H9 (cell line): ENCODE results near the gene DTHD1. TPM values are rescaled to one million over a fixed set of nuclear protein-coding genes. Genes with fewer than 3 reads are reported as not detected.

Experiments used
- DNase-seq: peaks from one replicate; pipeline ENCODE4 v3.0.0-alpha.2; 2017
- H2AFZ ChIP-seq: one replicate; pipeline ENCODE4 v1.6.1; 2013; ENCODE audit warnings: mild to moderate bottlenecking, low read length, control low read depth, moderate library complexity
- H2AK5ac ChIP-seq: 2 replicates; pipeline ENCODE4 v1.6.1; 2013; ENCODE audit warnings: low read length, control low read depth, mixed read lengths; ENCODE audit not compliant: insufficient read length
- H2BK120ac ChIP-seq: one replicate; pipeline ENCODE4 v1.6.1; 2013; ENCODE audit warnings: low read depth, mild to moderate bottlenecking, low read length, control low read depth, inconsistent platforms; ENCODE audit not compliant: poor library complexity, severe bottlenecking
- H2BK12ac ChIP-seq: 2 replicates; pipeline ENCODE4 v1.6.1; 2013; ENCODE audit warnings: low read length, control low read depth, mixed read lengths, low read depth; ENCODE audit not compliant: insufficient read length
- H2BK15ac ChIP-seq: 2 replicates; pipeline ENCODE4 v1.6.1; 2013; ENCODE audit warnings: low read depth, low read length, control low read depth
- H2BK20ac ChIP-seq: one replicate; pipeline ENCODE4 v1.6.1; 2013; ENCODE audit warnings: low read depth, mild to moderate bottlenecking, low read length, control low read depth, inconsistent platforms; ENCODE audit not compliant: poor library complexity, severe bottlenecking
- H2BK5ac ChIP-seq: 2 replicates; pipeline ENCODE4 v1.6.1; 2013; ENCODE audit warnings: low read length, control low read depth, mixed read lengths; ENCODE audit not compliant: insufficient read length
- H3K14ac ChIP-seq: 2 replicates; pipeline ENCODE4 v1.6.1; 2013; ENCODE audit warnings: low read length, control low read depth; ENCODE audit not compliant: insufficient read depth
- H3K18ac ChIP-seq: 2 replicates; pipeline ENCODE4 v1.6.1; 2013; ENCODE audit warnings: low read depth, mild to moderate bottlenecking, mixed read lengths, low read length, control low read depth; ENCODE audit not compliant: insufficient read length
- H3K23ac ChIP-seq: 2 replicates; pipeline ENCODE4 v1.6.1; 2013; ENCODE audit warnings: low read length, control low read depth, mixed read lengths, low read depth; ENCODE audit not compliant: insufficient read length
- H3K23me2 ChIP-seq: 2 replicates; pipeline ENCODE4 v1.6.1; 2013; ENCODE audit warnings: low read depth, mild to moderate bottlenecking, mixed read lengths, low read length, control low read depth; ENCODE audit not compliant: insufficient read length, poor library complexity, severe bottlenecking
- H3K27ac ChIP-seq: 2 replicates; pipeline ENCODE4 v1.5.1; 2013; ENCODE audit warnings: low read length, control low read depth, mixed read lengths, low read depth; ENCODE audit not compliant: insufficient read length
- H3K27me3 ChIP-seq: 2 replicates; pipeline ENCODE4 v1.6.1; 2013; ENCODE audit warnings: low read length, control low read depth, inconsistent platforms; ENCODE audit not compliant: insufficient read depth
- H3K4ac ChIP-seq: 2 replicates; pipeline ENCODE4 v1.6.1; 2013; ENCODE audit warnings: low read depth, mild to moderate bottlenecking, control low read depth, inconsistent platforms, low read length, moderate library complexity
- H3K4me1 ChIP-seq: 2 replicates; pipeline ENCODE4 v1.6.1; 2013; ENCODE audit warnings: low read length, control low read depth, inconsistent platforms; ENCODE audit not compliant: insufficient read depth
- H3K4me2 ChIP-seq: 2 replicates; pipeline ENCODE4 v1.6.1; 2013; ENCODE audit warnings: low read length, control low read depth, mixed read lengths; ENCODE audit not compliant: insufficient read length, insufficient read depth
- H3K56ac ChIP-seq: 2 replicates; pipeline ENCODE4 v1.6.1; 2013; ENCODE audit warnings: low read depth, mild to moderate bottlenecking, mixed read lengths, low read length, control low read depth; ENCODE audit not compliant: insufficient read length
- H3K79me1 ChIP-seq: 2 replicates; pipeline ENCODE4 v1.6.1; 2013; ENCODE audit warnings: low read depth, mild to moderate bottlenecking, moderate library complexity, low read length, control low read depth, inconsistent platforms; ENCODE audit not compliant: insufficient read depth, poor library complexity, severe bottlenecking
- H3K79me2 ChIP-seq: 2 replicates; pipeline ENCODE4 v1.6.1; 2013; ENCODE audit warnings: low read length, control low read depth, inconsistent platforms; ENCODE audit not compliant: insufficient read depth
- H3K9ac ChIP-seq: 2 replicates; pipeline ENCODE4 v1.6.1; 2013; ENCODE audit warnings: low read length, control low read depth, mixed read lengths; ENCODE audit not compliant: insufficient read length; ENCODE audit errors: extremely low read depth
- H3K9me3 ChIP-seq: one replicate; pipeline ENCODE4 v1.6.1; 2013; ENCODE audit warnings: low read depth, low read length, inconsistent platforms; ENCODE audit not compliant: control insufficient read depth
- H3T11ph ChIP-seq: one replicate; pipeline ENCODE4 v1.6.1; 2013; ENCODE audit warnings: mild to moderate bottlenecking, low read length, control low read depth, inconsistent platforms
- H4K20me1 ChIP-seq: one replicate; pipeline ENCODE4 v1.6.1; 2013; ENCODE audit not compliant: control insufficient read depth, insufficient read length, insufficient read depth
- H4K5ac ChIP-seq: 2 replicates; pipeline ENCODE4 v1.6.1; 2013; ENCODE audit warnings: low read depth, mild to moderate bottlenecking, mixed read lengths, low read length, control low read depth; ENCODE audit not compliant: insufficient read length
- H4K8ac ChIP-seq: replicated peaks from 2 replicates; pipeline ENCODE4 v1.6.1; 2013; ENCODE audit warnings: low read length, control low read depth, mixed read lengths, low read depth; ENCODE audit not compliant: insufficient read length
- H4K91ac ChIP-seq: 2 replicates; pipeline ENCODE4 v1.6.1; 2013; ENCODE audit warnings: low read depth, mild to moderate bottlenecking, moderate library complexity, mixed read lengths, low read length, control low read depth; ENCODE audit not compliant: insufficient read length
- H3K27ac Mint-ChIP-seq, 3 experiments: 2 replicates in 2 of 3; 3 replicates in 1 of 3; pipeline ENCODE4 v1.8.0; 2020 to 2021; ENCODE audit warnings: mixed read lengths in 3 of 3, mild to moderate bottlenecking in 1 of 3, moderate library complexity in 1 of 3
- H3K27me3 Mint-ChIP-seq: 2 replicates; pipeline ENCODE4 v1.8.0; 2021; ENCODE audit warnings: low read depth, mild to moderate bottlenecking, moderate library complexity, mixed read lengths
- H3K36me3 Mint-ChIP-seq, 3 experiments: 2 replicates in 2 of 3; 3 replicates in 1 of 3; pipeline ENCODE4 v1.8.0; 2020 to 2021; ENCODE audit warnings: low read depth in 3 of 3, mixed read lengths in 3 of 3; ENCODE audit not compliant: insufficient read depth in 1 of 3
- H3K4me1 Mint-ChIP-seq, 2 experiments: 2 replicates each; pipeline ENCODE4 v1.8.0; 2020; ENCODE audit warnings: mixed read lengths in 2 of 2
- H3K4me3 Mint-ChIP-seq, 2 experiments: 2 replicates in 1 of 2; 3 replicates in 1 of 2; pipeline ENCODE4 v1.8.0; 2020 to 2021; ENCODE audit warnings: mild to moderate bottlenecking in 2 of 2, mixed read lengths in 2 of 2, moderate library complexity in 1 of 2
- H3K9me3 Mint-ChIP-seq, 2 experiments: 2 replicates in 1 of 2; 3 replicates in 1 of 2; pipeline ENCODE4 v1.8.0; 2020; ENCODE audit warnings: mild to moderate bottlenecking in 2 of 2, mixed read lengths in 2 of 2, moderate library complexity in 1 of 2
- WGBS: extraction: QIAGEN DNeasy Blood & Tissue Kit; methylation state at CpG from one replicate; pipeline ENCODE4 v1.1.7; 2013; ENCODE audit warnings: missing lambda C conversion rate, low lambda C conversion rate, mixed read lengths; ENCODE audit not compliant: insufficient read length; ENCODE audit errors: extremely low coverage; 5-methylcytosine and 5-hydroxymethylcytosine counted together
- total RNA-seq: library from RNA; stranded (reverse); gene quantifications from 2 replicates; pipeline ENCODE4 v1.2.1, GENCODE V29; 2021
- TF ChIP-seq, protein P1 (sequence below): fragments of 200-600 bp; sonication (generic); conservative IDR thresholded peaks from 3 replicates; pipeline ENCODE4 v1.8.0; 2021; ENCODE audit warnings: antibody characterized with exemption, mild to moderate bottlenecking

DTHD1 gene
- total RNA-seq, 1 experiment from 2014 or later: not detected

DNA sequence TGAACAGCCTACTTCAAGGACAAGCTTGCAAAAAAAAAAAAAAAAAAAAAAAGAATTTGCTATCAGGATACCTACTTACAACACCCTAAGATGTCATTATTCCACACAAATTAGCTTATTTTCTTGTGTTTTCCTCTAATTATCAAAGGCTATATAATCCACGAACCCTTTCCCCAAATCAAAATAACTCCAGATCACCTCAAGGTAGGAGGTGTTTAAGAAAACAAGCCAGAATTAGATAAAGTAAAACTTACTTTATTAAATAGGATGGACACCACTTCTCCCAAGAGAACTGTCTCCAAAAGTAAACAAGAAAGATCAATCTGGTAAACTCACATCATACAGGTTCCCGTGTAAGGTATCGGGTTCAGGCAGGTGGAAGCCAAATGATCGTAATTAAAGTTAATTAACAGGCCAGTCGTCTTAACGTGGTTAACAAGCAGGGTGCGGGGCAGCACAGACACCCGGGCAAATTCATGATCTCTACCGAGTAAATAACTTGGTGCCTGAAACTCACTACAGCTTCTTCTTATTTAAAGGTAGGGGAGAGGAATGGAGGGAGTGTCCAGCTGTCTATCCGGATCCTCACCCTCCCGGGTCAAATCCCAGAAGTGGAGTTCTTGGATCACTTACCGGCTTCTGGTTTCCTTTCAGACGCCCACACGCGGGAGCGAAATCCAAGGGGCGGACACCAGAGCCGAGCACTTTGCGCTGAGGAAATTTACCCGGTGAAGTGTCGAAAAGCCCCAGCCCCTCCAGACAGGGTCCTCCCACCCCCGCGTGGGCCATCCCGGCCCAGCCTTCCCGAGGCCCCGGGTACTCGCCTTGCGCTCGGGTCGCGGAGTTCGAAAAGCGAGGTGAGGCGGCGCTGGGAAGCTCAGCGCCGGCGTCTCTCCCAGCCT is 37.8 kb upstream of the DTHD1 start:
- no peaks in the 10 kb centered on the region; a peak in 1 of 7 replicates for H3K36me3 Mint-ChIP-seq
- peaks cover 10 to 13% of the 10 kb centered on the region in 2 experiments for H3K4me1 Mint-ChIP-seq
- peak overlapping the region; percentile 85; the same call in 1 of the 2 replicates for H3K14ac ChIP-seq
- H3T11ph ChIP-seq: no peak overlapping the region
- H2BK120ac ChIP-seq: no peak overlapping the region
- DNase-seq: peak; percentile 32
- no peak overlapping the region for H2AK5ac ChIP-seq
- no peak overlapping the region for H2AFZ ChIP-seq
- H4K20me1 ChIP-seq: no peaks in the 10 kb centered on the region
- H2BK5ac ChIP-seq: no peak overlapping the region
- no peaks in the 10 kb centered on the region for H3K23me2 ChIP-seq
- peaks cover 37% of the 10 kb centered on the region for H3K27me3 Mint-ChIP-seq
- peak overlapping the region; percentile 78 to 85 for H3K4me3 Mint-ChIP-seq
- H4K8ac ChIP-seq: no peak overlapping the region
- H3K4ac ChIP-seq: no peak overlapping the region
- H3K56ac ChIP-seq: no peak overlapping the region
- H3K79me1 ChIP-seq: no peaks in the 10 kb centered on the region
- H4K5ac ChIP-seq: no peak overlapping the region
- no peak overlapping the region for H2BK15ac ChIP-seq
- TF ChIP-seq, protein P1, sequence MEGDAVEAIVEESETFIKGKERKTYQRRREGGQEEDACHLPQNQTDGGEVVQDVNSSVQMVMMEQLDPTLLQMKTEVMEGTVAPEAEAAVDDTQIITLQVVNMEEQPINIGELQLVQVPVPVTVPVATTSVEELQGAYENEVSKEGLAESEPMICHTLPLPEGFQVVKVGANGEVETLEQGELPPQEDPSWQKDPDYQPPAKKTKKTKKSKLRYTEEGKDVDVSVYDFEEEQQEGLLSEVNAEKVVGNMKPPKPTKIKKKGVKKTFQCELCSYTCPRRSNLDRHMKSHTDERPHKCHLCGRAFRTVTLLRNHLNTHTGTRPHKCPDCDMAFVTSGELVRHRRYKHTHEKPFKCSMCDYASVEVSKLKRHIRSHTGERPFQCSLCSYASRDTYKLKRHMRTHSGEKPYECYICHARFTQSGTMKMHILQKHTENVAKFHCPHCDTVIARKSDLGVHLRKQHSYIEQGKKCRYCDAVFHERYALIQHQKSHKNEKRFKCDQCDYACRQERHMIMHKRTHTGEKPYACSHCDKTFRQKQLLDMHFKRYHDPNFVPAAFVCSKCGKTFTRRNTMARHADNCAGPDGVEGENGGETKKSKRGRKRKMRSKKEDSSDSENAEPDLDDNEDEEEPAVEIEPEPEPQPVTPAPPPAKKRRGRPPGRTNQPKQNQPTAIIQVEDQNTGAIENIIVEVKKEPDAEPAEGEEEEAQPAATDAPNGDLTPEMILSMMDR: no peak
- no peak overlapping the region for H4K91ac ChIP-seq
- H3K9me3 ChIP-seq: no peaks in the 10 kb centered on the region
- no peak overlapping the region for H3K23ac ChIP-seq
- no peaks in the 10 kb centered on the region for H3K79me2 ChIP-seq
- peak overlapping the region; percentile 55 for H3K9ac ChIP-seq
- H3K9me3 Mint-ChIP-seq: no peaks in the 10 kb centered on the region
- WGBS: 100% methylated on average over 1 of the region's 38 CpGs
- H3K27ac Mint-ChIP-seq: no peak overlapping the region
- no peaks in the 10 kb centered on the region for H3K27me3 ChIP-seq
- no peak overlapping the region for H2BK12ac ChIP-seq
- H3K4me2 ChIP-seq: peak overlapping the region; percentile 57
- no peak overlapping the region for H3K18ac ChIP-seq
- no peaks in the 10 kb centered on the region for H3K4me1 ChIP-seq
- no peak overlapping the region for H2BK20ac ChIP-seq
- no peak overlapping the region for H3K27ac ChIP-seq
